ENCODE data around the gene PCSK5.

Gene PCSK5

GRCh38 chr9:75904364-75904763, 13.9 kb downstream of the PCSK5 start:
- ChIA-PET CTCF (interaction anchor here (0.5 kb wide), 1 partner anchor 397 kb away, joined by 3 read pairs; no protein-coding TSS in a partner anchor), POLR2A (ENCODE audit: low non-redundant PET) (no interaction called here)
- DNase-seq (ENCODE audit: low spot score), result no peak
- H3K27ac ChIP-seq, result no peak overlapping the region
- TF ChIP-seq CTCF (conservative IDR thresholded peaks at IDR 0.05; ENCODE audit: low read depth), result no peak

- ChIA-PET POLR2A (ENCODE audit: low non-redundant PET) (interaction anchor here (0.6 kb wide), 1 partner anchor 38 kb away, joined by 5 read pairs; no protein-coding TSS in a partner anchor), CTCF (no interaction called here)
- no peak for TF ChIP-seq CTCF (conservative IDR thresholded peaks at IDR 0.05; ENCODE audit: low read depth)
- no peak overlapping the region for H3K27ac ChIP-seq
- DNase-seq (ENCODE audit: low spot score), result no peak
These were observed 16.1 kb downstream of the PCSK5 start for GRCh38 chr9:75906531-75906930.

GRCh38 chr9:75907329-75907728, 16.9 kb downstream of the PCSK5 start:
- DNase-seq (ENCODE audit: low spot score), result no peak
- TF ChIP-seq CTCF (conservative IDR thresholded peaks at IDR 0.05; ENCODE audit: low read depth), result no peak
- POLR2A ChIA-PET (ENCODE audit: low non-redundant PET), result no interaction called here
- no peak overlapping the region for H3K27ac ChIP-seq
- CTCF ChIA-PET, result no interaction called here

- H3K27ac ChIP-seq, result no peak overlapping the region
- ChIA-PET POLR2A (ENCODE audit: low non-redundant PET) (no interaction called here), CTCF (interaction anchor here (0.6 kb wide), 1 partner anchor 252 kb away, joined by 3 read pairs; no protein-coding TSS in a partner anchor)
- TF ChIP-seq CTCF (conservative IDR thresholded peaks at IDR 0.05; ENCODE audit: low read depth), result no peak
- DNase-seq (ENCODE audit: low spot score), result no peak
These were observed 17.4 kb downstream of the PCSK5 start for GRCh38 chr9:75907923-75908322.

GRCh38 chr9:75909776-75910175, 19.3 kb downstream of the PCSK5 start:
- DNase-seq (ENCODE audit: low spot score), result no peak
- H3K27ac ChIP-seq, result no peak overlapping the region
- ChIA-PET POLR2A (ENCODE audit: low non-redundant PET) (interaction anchor here (0.7 kb wide), 1 partner anchor 37 kb away, joined by 5 read pairs; no protein-coding TSS in a partner anchor), CTCF (no interaction called here)
- TF ChIP-seq CTCF (conservative IDR thresholded peaks at IDR 0.05; ENCODE audit: low read depth), result no peak

GRCh38 chr9:75910731-75911130, 20.3 kb downstream of the PCSK5 start:
- H3K27ac ChIP-seq, result no peak overlapping the region
- CTCF ChIA-PET, result interaction anchor here (0.6 kb wide), 1 partner anchor 459 kb away, joined by 5 read pairs; no protein-coding TSS in a partner anchor
- POLR2A ChIA-PET (ENCODE audit: low non-redundant PET), result no interaction called here
- TF ChIP-seq CTCF (conservative IDR thresholded peaks at IDR 0.05; ENCODE audit: low read depth), result no peak
- DNase-seq (ENCODE audit: low spot score), result no peak

- DNase-seq (ENCODE audit: low spot score), result no peak
- TF ChIP-seq CTCF (conservative IDR thresholded peaks at IDR 0.05; ENCODE audit: low read depth), result no peak
- no peak overlapping the region for H3K27ac ChIP-seq
- POLR2A ChIA-PET (ENCODE audit: low non-redundant PET), result no interaction called here
- CTCF ChIA-PET, result no interaction called here
These were observed 20.9 kb downstream of the PCSK5 start for GRCh38 chr9:75911390-75911789.
